ENCODE measurements around the gene PPP4R3A. TPM values are rescaled to one million over a fixed set of nuclear protein-coding genes. Genes with fewer than 3 reads are reported as not detected.

PPP4R3A gene
- total and polyA plus RNA-seq, 2 donors (not counting 3 experiments of a cell fraction or from before 2014, with no cell fraction given) = 20.5 to 77.0 TPM

GRCh38 chr14:91493169-91493568 lies 16.9 kb downstream of the PPP4R3A start:
- Histone ChIP-seq H3K36me3 (ENCODE audit: control insufficient read depth in 2 of 2, extremely low read depth in 1 of 2, insufficient read depth in 2 of 2, low read length in 2 of 2) (peaks cover 0 to 2% of the 10 kb centered on the region in 2 experiments), H4K20me1 (replicated peaks; ENCODE audit: control insufficient read depth, extremely low read depth, insufficient read depth, low read length) (peaks cover 34% of the 10 kb centered on the region), H3K79me2 (ENCODE audit: control insufficient read depth, insufficient read depth, low read length) (peaks cover 95% of the 10 kb centered on the region), H3K9me3 (replicated peaks; ENCODE audit: control insufficient read depth, insufficient read depth, low read length) (no peaks in the 10 kb centered on the region), H3K9me1 (replicated peaks; ENCODE audit: control insufficient read depth, extremely low read depth, insufficient read depth, low read length) (no peaks in the 10 kb centered on the region), H3K4me3 (replicated peaks in 1 of 3; ENCODE audit: insufficient read depth in 1 of 3, low read depth in 1 of 3, low read length in 3 of 3) (no peak overlapping the region), H3K27me3 (ENCODE audit: control insufficient read depth in 2 of 2, insufficient read depth in 2 of 2, low read length in 2 of 2) (no peaks in the 10 kb centered on the region), H3K27ac (ENCODE audit: insufficient read depth, low read depth, low read length) (no peak overlapping the region), H3K4me2 (ENCODE audit: insufficient read depth, low read length) (no peak overlapping the region), H3K4me1 (ENCODE audit: control insufficient read depth, extremely low read depth, insufficient read depth, low read length) (no peaks in the 10 kb centered on the region), H3K9ac (replicated peaks; ENCODE audit: extremely low read depth, insufficient read depth, low read length) (no peak overlapping the region), H2AFZ (ENCODE audit: low read depth, low read length) (no peak overlapping the region)
- dilution Hi-C loops (cut with MboI; ENCODE audit: extremely low pct_ligation_motif_present, low sequenced_read_pairs) = no loop called here
- ChIA-PET POLR2A (no interaction called here), CTCF (no interaction called here)
- no TSS peak for BruUV-seq (replicated peaks)
- DNase-seq (ENCODE audit: low read depth, low spot score) (no peak), FAIRE-seq (no peak)
- intact Hi-C loops (cut with micrococcal nuclease) = no loop called here
- TF ChIP-seq MYC (IDR thresholded peaks at IDR 0.05; ENCODE audit: low read depth, low read length) = no peak

GRCh38 chr14:91484744-91485143 lies 25.4 kb downstream of the PPP4R3A start:
- FAIRE-seq = no peak
- peaks cover 12% of the 10 kb centered on the region for H4K20me1 ChIP-seq (replicated peaks; ENCODE audit: control insufficient read depth, extremely low read depth, insufficient read depth, low read length)
- H3K9me1 ChIP-seq (replicated peaks; ENCODE audit: control insufficient read depth, extremely low read depth, insufficient read depth, low read length) = no peaks in the 10 kb centered on the region
- BruUV-seq (replicated peaks) = no TSS peak
- H3K9ac ChIP-seq (replicated peaks; ENCODE audit: extremely low read depth, insufficient read depth, low read length) = no peak overlapping the region
- ChIA-PET POLR2A (no interaction called here), CTCF (no interaction called here)
- H3K9me3 ChIP-seq (replicated peaks; ENCODE audit: control insufficient read depth, insufficient read depth, low read length) = no peaks in the 10 kb centered on the region
- dilution Hi-C loops (cut with MboI; ENCODE audit: extremely low pct_ligation_motif_present, low sequenced_read_pairs) = no loop called here
- no peak overlapping the region for H2AFZ ChIP-seq (ENCODE audit: low read depth, low read length)
- H3K27ac ChIP-seq (ENCODE audit: insufficient read depth, low read depth, low read length) = no peak overlapping the region
- peaks cover 86% of the 10 kb centered on the region for H3K79me2 ChIP-seq (ENCODE audit: control insufficient read depth, insufficient read depth, low read length)
- peaks cover 4% of the 10 kb centered on the region for H3K4me1 ChIP-seq (ENCODE audit: control insufficient read depth, extremely low read depth, insufficient read depth, low read length)
- TF ChIP-seq MYC (IDR thresholded peaks at IDR 0.05; ENCODE audit: low read depth, low read length) (no peak), POLR2A (IDR thresholded peaks at IDR 0.05; ENCODE audit: low read depth, low read length) (no peak), POLR2AphosphoS5 (IDR thresholded peaks at IDR 0.05; ENCODE audit: insufficient read depth, low read depth, low read length) (no peak), JUN (IDR thresholded peaks at IDR 0.05; ENCODE audit: borderline replicate concordance, insufficient read depth, insufficient read length, low read depth) (no peak)
- intact Hi-C loops (cut with micrococcal nuclease) = no loop called here
- peaks cover 12 to 43% of the 10 kb centered on the region in 2 experiments for H3K36me3 ChIP-seq (ENCODE audit: control insufficient read depth in 2 of 2, extremely low read depth in 1 of 2, insufficient read depth in 2 of 2, low read length in 2 of 2)
- no peak overlapping the region for H3K4me3 ChIP-seq (replicated peaks in 1 of 3; ENCODE audit: insufficient read depth in 1 of 3, low read depth in 1 of 3, low read length in 3 of 3)
- H3K4me2 ChIP-seq (ENCODE audit: insufficient read depth, low read length) = no peak overlapping the region
- no peak for DNase-seq (ENCODE audit: low read depth, low spot score)
- H3K27me3 ChIP-seq (ENCODE audit: control insufficient read depth in 2 of 2, insufficient read depth in 2 of 2, low read length in 2 of 2) = no peaks in the 10 kb centered on the region
